ENCODE measurements around the gene MRAS. TPM values are rescaled to one million over a fixed set of nuclear protein-coding genes. Genes with fewer than 3 reads are reported as not detected.
"Not testable (repeated sequence)": the region's sequence is repeated elsewhere in the genome, so short reads cannot be mapped to it uniquely, and the experiment has no call there.

The MRAS gene
- total and polyA plus RNA-seq, 8 donors: 18.1 to 48.0 (median 21.5) TPM

DNA sequence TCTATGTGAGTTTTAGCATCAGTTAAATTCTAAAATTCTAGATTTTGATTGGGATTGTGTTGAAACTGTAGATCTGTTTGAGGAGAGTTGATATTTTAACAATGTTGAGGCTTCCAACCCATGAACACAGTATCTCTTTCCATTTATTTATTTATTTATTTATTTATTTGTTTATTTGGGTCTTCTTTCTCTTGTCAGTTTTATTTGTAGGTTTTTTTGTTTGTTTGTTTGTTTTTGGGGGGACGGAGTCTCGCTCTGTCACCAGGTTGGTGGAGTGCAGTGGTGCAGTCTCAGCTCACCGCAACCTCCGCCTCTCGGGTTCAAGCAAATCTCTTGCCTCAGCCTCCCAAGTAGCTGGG is 25.3 kb downstream of the MRAS start:
- H3K27me3 ChIP-seq: no peaks in the 10 kb centered on the region
- H3K36me3 ChIP-seq: no peaks in the 10 kb centered on the region
- ATAC-seq: no peak

GRCh38 chr3:138374573-138375134 is 26.3 kb downstream of the MRAS start:
- ATAC-seq (no peak), DNase-seq (no peak)
- Histone ChIP-seq H3K36me3 (no peaks in the 10 kb centered on the region), H3K9me3 (no peaks in the 10 kb centered on the region), H3K4me3 (no peak overlapping the region), H3K27ac (no peak overlapping the region), H3K27me3 (no peaks in the 10 kb centered on the region), H3K4me1 (peaks cover 0 to 12% of the 10 kb centered on the region in 2 donors)
- TF ChIP-seq CTCF (IDR thresholded peaks at IDR 0.05): no peak
- intact Hi-C loops (cut with DNase I): no loop called here

More for the DNA sequence above, 25.3 kb downstream of the MRAS start:
- intact Hi-C loops (cut with DNase I): no loop called here
- H3K27ac ChIP-seq: no peak overlapping the region
- no peaks in the 10 kb centered on the region for H3K9me3 ChIP-seq
- no peak overlapping the region for H3K4me3 ChIP-seq
- DNase-seq: no peak
- H3K4me1 ChIP-seq: peaks cover 0 to 12% of the 10 kb centered on the region in 2 donors
- no peak for TF ChIP-seq CTCF (IDR thresholded peaks at IDR 0.05)

DNA sequence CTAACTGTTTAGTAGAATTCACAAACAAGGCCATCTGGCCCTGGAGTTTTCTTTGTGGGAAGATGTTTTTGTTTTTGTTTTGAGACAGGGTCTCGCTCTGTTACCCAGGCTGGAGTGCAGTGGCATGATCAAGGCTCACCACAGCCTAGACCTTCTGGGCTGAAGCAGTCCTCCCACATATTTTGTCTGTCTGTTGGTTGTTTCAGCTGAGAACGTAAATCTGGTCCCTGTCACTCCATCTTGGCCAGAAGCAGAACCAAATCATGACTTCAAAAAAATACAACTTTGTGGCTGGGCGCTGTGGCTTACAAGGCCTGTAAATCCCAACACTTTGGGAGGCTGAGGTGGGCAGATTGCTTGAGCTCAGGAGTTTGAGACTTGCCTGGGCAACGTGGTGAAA is 27.1 kb downstream of the MRAS start:
- Histone ChIP-seq H3K9me3 (no peaks in the 10 kb centered on the region), H3K4me1 (peaks cover 0 to 8% of the 10 kb centered on the region in 2 donors), H3K27ac (no peak overlapping the region), H3K36me3 (no peaks in the 10 kb centered on the region), H3K27me3 (no peaks in the 10 kb centered on the region), H3K4me3 (no peak overlapping the region)
- intact Hi-C loops (cut with DNase I): no loop called here
- TF ChIP-seq CTCF (IDR thresholded peaks at IDR 0.05): no peak
- no peak for ATAC-seq
- DNase-seq: no peak

DNA sequence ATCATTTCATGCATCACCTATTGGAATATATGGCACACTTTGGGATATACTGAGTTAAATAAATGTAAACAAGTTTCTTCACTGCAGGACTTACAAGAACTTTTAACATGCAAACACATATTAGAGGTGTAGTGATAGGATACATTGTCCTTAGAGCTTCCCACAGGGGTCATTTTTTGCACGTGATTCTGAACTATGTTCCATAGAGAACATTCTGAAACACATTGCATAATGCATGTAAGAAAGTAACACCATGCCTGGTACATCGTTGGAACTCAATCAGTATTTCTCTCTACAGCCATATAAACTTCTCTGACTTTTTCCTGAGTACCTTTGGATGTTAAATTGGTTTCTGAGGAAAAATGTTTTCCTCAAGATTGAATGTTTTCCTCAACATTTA is 28.3 kb downstream of the MRAS start:
- H3K27ac ChIP-seq: no peak overlapping the region
- no peaks in the 10 kb centered on the region for H3K36me3 ChIP-seq
- intact Hi-C loops (cut with DNase I): no loop called here
- ATAC-seq (no peak), DNase-seq (no peak)
- no peak overlapping the region for H3K4me3 ChIP-seq
- no peak for TF ChIP-seq CTCF (IDR thresholded peaks at IDR 0.05)
- no peaks in the 10 kb centered on the region for H3K27me3 ChIP-seq
- peaks cover 7 to 12% of the 10 kb centered on the region in 2 donors for H3K4me1 ChIP-seq
- no peaks in the 10 kb centered on the region for H3K9me3 ChIP-seq

DNA sequence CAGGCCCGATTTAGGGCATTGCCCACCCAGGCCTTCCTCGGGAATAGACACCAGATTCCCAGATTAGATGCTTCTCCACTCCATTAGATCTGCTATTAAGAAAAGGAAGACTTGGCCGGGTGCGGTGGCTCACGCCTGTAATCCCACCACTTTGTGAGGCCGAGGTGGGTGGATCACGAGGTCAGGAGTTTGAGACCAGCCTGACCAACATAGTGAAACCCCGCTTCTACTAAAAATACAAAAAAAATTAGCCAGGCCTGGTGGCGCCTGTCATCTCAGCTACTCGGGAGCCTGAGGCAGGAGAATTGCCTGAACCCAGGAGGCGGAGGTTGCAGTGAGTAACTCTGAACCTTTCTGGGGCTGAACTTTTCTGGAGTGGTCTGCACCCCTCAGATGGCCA is 28.8 kb downstream of the MRAS start:
- H3K27me3 ChIP-seq; H3K36me3 ChIP-seq; intact Hi-C loops (cut with DNase I); H3K9me3 ChIP-seq; H3K4me3 ChIP-seq; ATAC-seq; H3K27ac ChIP-seq; DNase-seq: not testable (repeated sequence)
- H3K4me1 ChIP-seq: peaks cover 13 to 14% of the 10 kb centered on the region in 2 donors

DNA sequence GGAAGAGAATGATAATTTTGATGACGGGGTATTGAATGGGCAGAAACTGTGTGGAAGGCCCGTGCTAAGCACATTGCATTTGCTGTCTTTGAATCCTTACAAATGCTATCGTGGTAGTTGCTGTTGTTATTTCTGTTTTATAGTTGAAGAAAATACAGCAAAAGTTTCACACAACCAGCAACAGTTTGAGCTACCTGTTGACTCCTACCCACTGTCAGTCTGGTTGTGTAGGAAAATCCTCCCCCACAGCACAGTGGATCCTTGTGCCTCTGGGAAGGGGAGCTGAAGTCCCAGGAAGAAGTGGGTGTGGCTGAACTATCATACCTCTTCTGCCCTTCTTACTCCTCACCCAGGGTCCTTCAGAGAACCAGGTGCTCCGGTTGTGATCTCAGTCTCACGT is 29.4 kb downstream of the MRAS start:
- DNase-seq (no peak), ATAC-seq (no peak)
- intact Hi-C loops (cut with DNase I): no loop called here
- no peak for TF ChIP-seq CTCF (IDR thresholded peaks at IDR 0.05)
- H3K4me1 ChIP-seq: peaks cover 18 to 20% of the 10 kb centered on the region in 2 donors
- no peaks in the 10 kb centered on the region for H3K36me3 ChIP-seq
- no peaks in the 10 kb centered on the region for H3K27me3 ChIP-seq
- H3K9me3 ChIP-seq: no peaks in the 10 kb centered on the region
- H3K27ac ChIP-seq: no peak overlapping the region
- no peak overlapping the region for H3K4me3 ChIP-seq
